MCF 10A (cell line): ENCODE data around the gene RALBP1. TPM values are rescaled to one million over a fixed set of nuclear protein-coding genes. Genes with fewer than 3 reads are reported as not detected.

Experiments used
- BruUV-seq: library from RNA; stranded (reverse); fragments of 400-500 nt; replicated peaks from 2 replicates; lab custom pipeline; 2021; lab: Mats Ljungman, UMichigan
- CTCF ChIA-PET: fragments of 300-600 bp; sonication (Branson Sonifier 250); formaldehyde crosslinking; extraction: SDS; loops from one replicate; lab custom pipeline; 2021; ENCODE audit warnings: antibody characterized with exemption, inconsistent platforms; lab: Yijun Ruan, JAX
- POLR2A ChIA-PET: fragments of 300-600, 350-650 bp; sonication (Branson Sonifier 250); formaldehyde crosslinking; extraction: SDS; loops from one replicate; lab custom pipeline; 2020; ENCODE audit warnings: antibody characterized with exemption, inconsistent platforms; lab: Yijun Ruan, JAX
- DNase-seq: peaks from one replicate; pipeline ENCODE4 v3.0.0-alpha.2; 2018; ENCODE audit not compliant: unreplicated experiment
- H3K27ac Mint-ChIP-seq: one replicate; pipeline ENCODE4 v1.8.0; 2022; ENCODE audit warnings: mild to moderate bottlenecking, low read depth, mixed read lengths; ENCODE audit not compliant: unreplicated experiment
- H3K27me3 Mint-ChIP-seq: one replicate; pipeline ENCODE4 v1.8.0; 2022; ENCODE audit warnings: mixed read lengths; ENCODE audit not compliant: insufficient read depth, unreplicated experiment
- H3K36me3 Mint-ChIP-seq: one replicate; pipeline ENCODE4 v1.8.0; 2022; ENCODE audit warnings: mild to moderate bottlenecking, moderate library complexity, mixed read lengths; ENCODE audit not compliant: insufficient read depth, unreplicated experiment
- H3K4me1 Mint-ChIP-seq: one replicate; pipeline ENCODE4 v1.8.0; 2022; ENCODE audit warnings: mixed read lengths; ENCODE audit not compliant: insufficient read depth, unreplicated experiment
- H3K4me3 Mint-ChIP-seq: one replicate; pipeline ENCODE4 v1.8.0; 2022; ENCODE audit warnings: mild to moderate bottlenecking, moderate library complexity, mixed read lengths; ENCODE audit not compliant: unreplicated experiment
- H3K9me3 Mint-ChIP-seq: one replicate; pipeline ENCODE4 v1.8.0; 2022; ENCODE audit warnings: mixed read lengths; ENCODE audit not compliant: unreplicated experiment
- intact Hi-C: fragments of 100-400 bp; cut with micrococcal nuclease; formaldehyde crosslinking; loops from 2 replicates; pipeline ENCODE4 v1.14.1; 2022
- total RNA-seq: library from RNA; stranded (reverse); gene quantifications from 2 replicates; pipeline ENCODE4 v1.2.3, GENCODE V29; 2022
- TF ChIP-seq, protein P1 (sequence below): fragments of 200-600 bp; IDR thresholded peaks from one replicate; pipeline ENCODE4 v1.8.0; 2022; ENCODE audit warnings: antibody characterized with exemption, mild to moderate bottlenecking; ENCODE audit not compliant: unreplicated experiment

Gene RALBP1
- total RNA-seq, 1 experiment from 2014 or later, result 47.0 TPM

GRCh38 chr18:9536354-9537152 is 61.2 kb downstream of the RALBP1 start:
- TF ChIP-seq, protein P1, sequence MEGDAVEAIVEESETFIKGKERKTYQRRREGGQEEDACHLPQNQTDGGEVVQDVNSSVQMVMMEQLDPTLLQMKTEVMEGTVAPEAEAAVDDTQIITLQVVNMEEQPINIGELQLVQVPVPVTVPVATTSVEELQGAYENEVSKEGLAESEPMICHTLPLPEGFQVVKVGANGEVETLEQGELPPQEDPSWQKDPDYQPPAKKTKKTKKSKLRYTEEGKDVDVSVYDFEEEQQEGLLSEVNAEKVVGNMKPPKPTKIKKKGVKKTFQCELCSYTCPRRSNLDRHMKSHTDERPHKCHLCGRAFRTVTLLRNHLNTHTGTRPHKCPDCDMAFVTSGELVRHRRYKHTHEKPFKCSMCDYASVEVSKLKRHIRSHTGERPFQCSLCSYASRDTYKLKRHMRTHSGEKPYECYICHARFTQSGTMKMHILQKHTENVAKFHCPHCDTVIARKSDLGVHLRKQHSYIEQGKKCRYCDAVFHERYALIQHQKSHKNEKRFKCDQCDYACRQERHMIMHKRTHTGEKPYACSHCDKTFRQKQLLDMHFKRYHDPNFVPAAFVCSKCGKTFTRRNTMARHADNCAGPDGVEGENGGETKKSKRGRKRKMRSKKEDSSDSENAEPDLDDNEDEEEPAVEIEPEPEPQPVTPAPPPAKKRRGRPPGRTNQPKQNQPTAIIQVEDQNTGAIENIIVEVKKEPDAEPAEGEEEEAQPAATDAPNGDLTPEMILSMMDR, result no peak
- peaks cover 17% of the 10 kb centered on the region for H3K4me1 Mint-ChIP-seq
- POLR2A ChIA-PET, result no interaction called here
- H3K27me3 Mint-ChIP-seq, result no peaks in the 10 kb centered on the region
- no peaks in the 10 kb centered on the region for H3K9me3 Mint-ChIP-seq
- peaks cover 16% of the 10 kb centered on the region for H3K36me3 Mint-ChIP-seq
- H3K27ac Mint-ChIP-seq, result no peak overlapping the region
- CTCF ChIA-PET, result no interaction called here
- BruUV-seq, result no TSS peak
- H3K4me3 Mint-ChIP-seq, result no peak overlapping the region
- intact Hi-C loops, result no loop called here
- peak; percentile 54 for DNase-seq

GRCh38 chr18:9537677-9538076 is 62.4 kb downstream of the RALBP1 start:
- intact Hi-C loops, result no loop called here
- H3K4me1 Mint-ChIP-seq, result peaks cover 17% of the 10 kb centered on the region
- no peak overlapping the region for H3K4me3 Mint-ChIP-seq
- peaks cover 16% of the 10 kb centered on the region for H3K36me3 Mint-ChIP-seq
- CTCF ChIA-PET, result interaction anchor here (0.6 to 2.2 kb wide), 4 partner anchors 21 to 635 kb away, joined by 4 to 5 read pairs (median 4); no protein-coding TSS in a partner anchor
- H3K27ac Mint-ChIP-seq, result no peak overlapping the region
- no peak for DNase-seq
- TF ChIP-seq, protein P1, result no peak
- no peaks in the 10 kb centered on the region for H3K27me3 Mint-ChIP-seq
- no peaks in the 10 kb centered on the region for H3K9me3 Mint-ChIP-seq
- no TSS peak for BruUV-seq
- POLR2A ChIA-PET, result interaction anchor here (1.2 kb wide), 1 partner anchor 9 kb away, joined by 3 read pairs; no protein-coding TSS in a partner anchor

GRCh38 chr18:9539283-9539682 is 64.0 kb downstream of the RALBP1 start:
- DNase-seq, result peak; percentile 57
- ChIA-PET CTCF (interaction anchor here (0.5 to 2.2 kb wide), 2 partner anchors 23 to 39 kb away, joined by 4 to 5 read pairs; no protein-coding TSS in a partner anchor), POLR2A (interaction anchor here (0.6 kb wide), 1 partner anchor 10 kb away, joined by 3 read pairs; no protein-coding TSS in a partner anchor)
- H3K9me3 Mint-ChIP-seq, result no peaks in the 10 kb centered on the region
- BruUV-seq, result no TSS peak
- TF ChIP-seq, protein P1, result no peak
- peaks cover 17% of the 10 kb centered on the region for H3K4me1 Mint-ChIP-seq
- intact Hi-C loops, result no loop called here
- H3K27ac Mint-ChIP-seq, result no peak overlapping the region
- no peaks in the 10 kb centered on the region for H3K27me3 Mint-ChIP-seq
- peaks cover 25% of the 10 kb centered on the region for H3K36me3 Mint-ChIP-seq
- no peak overlapping the region for H3K4me3 Mint-ChIP-seq

- Mint-ChIP-seq H3K27me3 (no peaks in the 10 kb centered on the region), H3K9me3 (no peaks in the 10 kb centered on the region), H3K4me3 (no peak overlapping the region), H3K4me1 (peaks cover 17% of the 10 kb centered on the region), H3K36me3 (peaks cover 29% of the 10 kb centered on the region), H3K27ac (no peak overlapping the region)
- ChIA-PET POLR2A (no interaction called here), CTCF (interaction anchor here (0.5 to 2.2 kb wide), 2 partner anchors 23 to 39 kb away, joined by 4 to 5 read pairs; no protein-coding TSS in a partner anchor)
- DNase-seq, result no peak
- TF ChIP-seq, protein P1, result no peak
- BruUV-seq, result no TSS peak
- intact Hi-C loops, result no loop called here
These were observed 64.6 kb downstream of the RALBP1 start for GRCh38 chr18:9539938-9540337.
